Measurements from ENCODE around the gene DIDO1.

DNA sequence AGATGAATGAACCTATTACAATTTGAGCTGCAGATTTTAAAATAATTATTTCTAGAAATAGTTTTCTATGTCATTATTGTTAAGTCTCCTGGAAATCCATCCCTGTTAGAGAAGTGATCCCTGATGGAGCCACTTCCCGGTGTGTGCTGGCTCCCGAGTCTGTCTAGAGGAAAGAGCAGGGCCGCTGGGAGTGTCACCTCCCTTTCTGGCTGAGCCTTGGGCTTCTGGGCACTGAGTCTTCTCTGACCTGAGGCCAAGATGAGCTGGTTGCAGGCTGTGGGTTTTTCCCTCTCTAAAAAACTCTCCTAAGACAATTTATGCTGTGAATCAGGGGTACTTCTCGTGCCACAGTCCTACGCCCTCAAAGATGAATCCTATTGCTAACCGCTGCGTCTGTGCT lies 35.9 kb downstream of the DIDO1 start:
- TF ChIP-seq CTCF (IDR thresholded peaks at IDR 0.05 in 4 of 5, conservative IDR thresholded peaks at IDR 0.05 in 1 of 5) (no peak), POLR2A (IDR thresholded peaks at IDR 0.05) (no peak)

Measured in gastrocnemius medialis (tissue), 4 donors.